HG03558 (cell line): Measurements from ENCODE around the gene SPATS2L.

ENCODE experiments used
- ATAC-seq: cut with Tn5 transposase; IDR thresholded peaks from one replicate; pipeline ENCODE4 v1.9.1; 2021; ENCODE audit warnings: moderate number of reproducible peaks; ENCODE audit not compliant: unreplicated experiment; ENCODE audit errors: extremely low read depth

Gene SPATS2L, protein sequence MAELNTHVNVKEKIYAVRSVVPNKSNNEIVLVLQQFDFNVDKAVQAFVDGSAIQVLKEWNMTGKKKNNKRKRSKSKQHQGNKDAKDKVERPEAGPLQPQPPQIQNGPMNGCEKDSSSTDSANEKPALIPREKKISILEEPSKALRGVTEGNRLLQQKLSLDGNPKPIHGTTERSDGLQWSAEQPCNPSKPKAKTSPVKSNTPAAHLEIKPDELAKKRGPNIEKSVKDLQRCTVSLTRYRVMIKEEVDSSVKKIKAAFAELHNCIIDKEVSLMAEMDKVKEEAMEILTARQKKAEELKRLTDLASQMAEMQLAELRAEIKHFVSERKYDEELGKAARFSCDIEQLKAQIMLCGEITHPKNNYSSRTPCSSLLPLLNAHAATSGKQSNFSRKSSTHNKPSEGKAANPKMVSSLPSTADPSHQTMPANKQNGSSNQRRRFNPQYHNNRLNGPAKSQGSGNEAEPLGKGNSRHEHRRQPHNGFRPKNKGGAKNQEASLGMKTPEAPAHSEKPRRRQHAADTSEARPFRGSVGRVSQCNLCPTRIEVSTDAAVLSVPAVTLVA

DNA sequence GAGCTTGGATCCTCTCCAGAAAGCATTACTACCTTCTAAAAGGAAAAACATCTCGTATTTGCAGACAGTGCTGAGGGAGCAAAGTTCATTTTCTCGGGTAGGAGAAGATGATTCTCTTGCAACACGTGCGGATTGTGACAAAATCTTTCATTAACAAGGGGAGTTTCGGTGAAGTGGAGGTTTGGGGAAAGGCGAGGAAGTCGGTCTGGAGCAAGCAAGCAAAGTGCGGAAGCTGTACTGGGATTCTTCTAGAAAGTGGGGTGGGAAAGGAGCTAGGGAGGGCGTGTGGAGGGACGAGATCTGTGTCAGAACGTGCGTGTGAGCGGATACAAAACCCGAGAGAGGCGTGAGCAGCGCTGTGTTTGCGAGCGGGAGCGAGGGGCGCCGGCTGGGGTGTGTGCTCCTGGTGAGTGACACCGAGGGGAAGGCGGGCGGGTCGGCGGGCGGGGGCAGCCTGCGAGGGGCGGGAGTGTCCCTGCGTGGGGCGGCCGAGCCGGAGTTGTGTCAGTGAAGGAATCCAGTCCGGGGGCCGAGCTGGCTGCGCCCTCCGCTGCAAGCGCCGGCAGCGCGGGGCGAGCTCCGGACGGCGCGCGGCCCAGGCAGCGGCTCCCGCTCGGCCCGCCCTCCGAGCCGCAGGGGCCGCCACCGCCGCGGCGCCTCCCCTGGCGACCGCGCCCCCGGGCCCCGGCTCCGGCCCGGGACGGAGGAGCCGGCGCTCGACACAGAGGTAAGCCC, at the start of gene SPATS2L:
TSS of gene SPATS2L (plus strand) at position 498 of the 735 bp plus-strand sequence. CDS start 82,552 bp downstream, outside the sequence.
- ATAC-seq: peak; percentile 26

DNA sequence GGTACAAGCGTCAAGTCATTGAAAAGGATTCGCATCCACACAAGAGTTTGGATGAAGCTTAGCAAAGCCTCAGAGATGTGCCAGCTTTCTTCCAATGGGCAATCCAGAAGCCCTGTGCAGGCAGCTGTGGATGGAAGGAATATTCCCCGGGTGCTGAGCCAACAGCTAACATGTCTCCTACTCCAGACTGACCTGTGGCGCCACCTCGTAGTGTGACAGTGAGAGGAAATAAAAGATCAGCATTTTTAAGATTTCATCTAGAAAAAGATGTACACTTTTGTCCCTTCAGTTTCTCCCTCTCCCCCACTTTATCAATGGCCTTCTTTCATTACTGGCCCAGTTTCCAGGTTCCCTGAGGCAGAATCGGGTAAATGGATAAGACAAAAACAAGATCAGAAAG, 48.9 kb upstream of the SPATS2L start:
- no peak for ATAC-seq

DNA sequence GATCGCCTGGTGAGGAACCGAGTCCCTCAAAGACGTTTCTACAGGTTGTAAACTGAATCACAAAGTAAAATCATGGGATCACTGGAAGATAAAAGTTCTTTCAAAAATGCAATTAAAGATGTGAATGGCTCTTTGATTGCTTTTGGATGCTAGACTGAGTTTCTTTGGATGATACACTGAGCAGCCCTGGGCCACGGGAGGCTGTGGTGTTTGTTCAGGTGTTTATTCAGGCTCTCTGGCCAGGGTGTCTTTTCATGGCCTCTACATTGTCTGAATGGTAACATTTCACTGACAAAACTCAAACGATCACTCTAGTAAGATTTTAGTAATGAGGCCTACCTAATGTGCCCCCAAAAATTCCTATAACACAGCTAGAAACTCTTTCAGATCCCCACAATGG, 48.4 kb upstream of the SPATS2L start:
- ATAC-seq: no peak

DNA sequence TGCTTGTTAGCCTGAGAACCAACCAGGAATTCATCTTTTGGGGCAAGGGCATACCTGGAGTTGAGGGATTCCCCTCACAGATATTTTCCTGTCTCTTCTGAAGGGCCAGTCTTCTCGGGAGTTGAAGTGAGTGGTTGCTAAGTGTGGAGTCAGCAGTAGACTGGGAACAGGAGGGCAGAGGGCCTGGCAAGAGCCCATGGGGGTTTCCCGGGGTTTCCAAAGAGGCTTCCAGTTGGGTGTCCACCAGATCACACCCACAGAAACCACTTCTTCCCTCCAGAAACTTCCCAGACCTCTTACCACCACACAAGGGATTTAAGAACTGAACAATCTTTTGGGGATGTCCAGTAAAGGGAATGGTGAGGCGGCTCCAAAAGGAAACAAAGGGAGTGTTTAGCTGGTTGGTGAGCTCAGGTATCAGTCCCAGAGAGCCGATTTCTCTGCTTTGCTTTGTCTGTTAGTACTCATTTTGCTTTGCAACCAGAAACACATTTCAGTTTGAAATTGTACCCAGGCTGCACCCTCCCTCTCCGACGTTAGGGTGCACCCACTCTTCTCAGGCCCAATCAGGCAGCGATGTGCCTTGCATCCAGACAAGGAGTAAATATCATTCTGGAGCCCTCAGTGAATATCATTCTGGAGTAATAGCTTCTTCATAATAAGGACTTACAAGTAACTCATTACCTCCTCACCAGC, 47.5 kb upstream of the SPATS2L start:
- no peak for ATAC-seq

DNA sequence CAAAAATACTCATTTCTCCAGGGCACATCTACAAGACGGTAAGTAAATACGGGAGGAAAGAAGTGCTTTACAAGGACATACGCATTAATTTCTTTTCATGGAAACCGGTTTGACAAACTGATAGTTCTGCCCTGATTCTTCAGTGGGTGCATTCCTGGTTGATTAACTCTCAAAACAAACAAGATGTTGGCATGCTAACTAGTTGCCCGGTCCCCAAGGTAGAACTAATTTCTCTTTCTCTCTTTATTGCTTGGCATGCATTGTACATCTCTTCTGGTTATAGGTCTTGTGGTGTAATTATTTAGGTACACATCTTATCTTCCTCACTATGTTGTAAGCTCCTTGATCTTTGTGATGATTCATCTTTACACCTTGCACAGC, 46.9 kb upstream of the SPATS2L start:
- ATAC-seq: no peak

DNA sequence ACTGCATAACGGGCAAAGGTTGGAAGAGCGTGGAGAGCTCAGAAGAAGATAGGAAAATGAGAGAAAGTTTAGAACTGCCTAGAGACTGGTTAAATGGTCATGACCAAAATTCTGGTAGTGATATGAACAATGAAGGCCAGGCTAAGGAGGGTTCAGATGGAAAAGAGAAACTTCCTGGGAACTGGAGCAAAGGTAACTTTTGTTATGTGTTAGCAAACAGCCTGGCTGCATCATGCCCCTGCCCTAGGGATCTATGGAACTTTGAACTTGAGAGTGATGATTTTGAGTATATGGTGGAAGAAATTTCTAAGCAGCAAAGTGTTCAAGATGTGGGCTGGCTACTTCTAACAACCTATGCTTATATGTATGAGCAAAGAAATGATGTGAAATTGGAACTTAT, 44.4 kb upstream of the SPATS2L start:
- ATAC-seq: no peak

DNA sequence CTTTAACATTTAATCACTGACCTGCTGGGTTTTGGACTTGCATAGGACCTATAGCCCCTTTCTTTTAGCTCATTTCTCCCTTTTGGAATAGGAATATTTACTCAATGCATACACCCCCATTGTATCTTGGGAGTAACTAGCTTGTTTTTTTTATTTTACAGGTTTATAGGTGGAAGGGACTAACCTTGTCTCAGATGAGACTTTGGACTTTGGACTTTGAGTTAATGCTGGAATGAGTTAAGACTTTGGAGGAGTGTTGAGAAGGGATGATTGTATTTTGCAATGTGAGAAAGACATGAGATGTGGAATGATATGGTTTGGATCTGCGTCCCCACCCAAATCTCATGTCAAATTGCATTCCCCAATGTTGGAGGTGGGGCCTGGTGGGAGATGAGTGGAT, 43.2 kb upstream of the SPATS2L start:
- ATAC-seq: no peak

DNA sequence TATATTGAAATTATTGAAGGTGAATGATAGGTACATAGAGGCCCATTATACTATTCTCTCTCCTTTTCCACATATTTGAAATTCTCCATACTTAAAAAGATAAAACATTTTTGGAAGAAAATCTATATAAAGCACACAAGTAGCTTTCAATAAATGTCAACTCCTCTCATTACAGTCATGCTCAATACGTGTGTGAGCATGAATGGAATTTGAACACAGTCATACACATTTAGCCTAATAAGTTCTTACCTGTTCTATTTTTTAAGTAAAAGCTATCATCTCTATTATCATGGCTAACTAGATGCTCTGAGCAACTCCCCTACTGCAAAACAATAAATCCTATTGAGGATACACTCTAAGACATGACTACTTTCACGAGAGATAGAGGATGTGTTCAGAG, 41.9 kb upstream of the SPATS2L start:
- no peak for ATAC-seq

DNA sequence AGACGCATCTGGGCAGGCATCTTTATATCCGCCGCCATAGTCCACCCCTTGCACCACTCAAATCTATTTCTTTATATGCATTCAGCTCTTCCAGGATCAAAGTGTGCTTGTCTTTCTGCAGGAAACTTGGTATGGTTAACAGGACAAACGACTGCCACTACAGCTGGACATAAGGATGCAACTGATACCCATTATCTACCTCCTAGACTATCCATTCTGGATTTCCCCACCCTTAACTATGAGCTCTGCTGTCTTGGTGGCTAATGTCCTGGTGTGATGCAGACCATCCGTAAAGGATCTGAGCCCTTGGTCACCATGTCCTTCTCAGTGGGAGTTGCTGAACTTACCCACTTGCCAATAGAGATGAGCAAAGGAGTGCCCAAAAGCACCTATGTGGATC, 40.1 kb upstream of the SPATS2L start:
- ATAC-seq: no peak

DNA sequence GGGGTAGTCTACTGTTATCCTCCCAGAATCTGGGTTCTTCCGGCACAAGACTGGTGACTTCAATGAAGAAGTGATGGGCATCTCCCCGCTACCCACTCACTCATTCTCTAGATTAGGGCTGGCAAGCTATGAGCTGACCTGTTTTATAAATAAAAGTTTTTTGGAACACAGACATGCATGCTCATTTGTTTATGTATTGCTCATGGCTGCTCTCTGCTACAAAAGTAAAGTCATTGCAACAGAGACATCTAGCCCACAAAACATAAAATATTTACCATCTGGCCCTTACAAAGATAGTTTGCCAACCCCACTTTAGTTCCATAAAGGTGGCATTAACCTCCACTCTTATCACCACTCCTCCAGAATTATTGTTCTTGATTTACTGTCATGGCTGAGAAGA, 39.1 kb upstream of the SPATS2L start:
- ATAC-seq: no peak

DNA sequence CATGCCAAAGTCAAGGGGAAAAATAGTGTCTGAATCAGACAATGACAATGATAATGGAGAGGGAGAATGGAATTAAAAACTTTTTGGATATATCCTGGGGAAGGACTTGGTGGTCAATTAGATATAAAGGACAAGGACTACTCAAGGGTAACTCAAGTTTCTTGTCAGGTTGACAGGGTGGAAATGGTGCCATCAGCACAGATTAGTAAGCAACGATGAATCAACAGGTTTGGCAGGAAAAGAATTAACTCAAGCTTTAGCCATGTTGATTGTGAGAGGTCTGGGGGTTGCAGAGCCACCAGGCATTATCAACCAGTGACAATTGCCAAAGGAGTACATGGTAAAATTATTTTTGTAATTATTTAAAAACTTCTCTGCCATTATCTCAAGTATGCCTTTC, 35.8 kb upstream of the SPATS2L start:
- ATAC-seq: no peak

DNA sequence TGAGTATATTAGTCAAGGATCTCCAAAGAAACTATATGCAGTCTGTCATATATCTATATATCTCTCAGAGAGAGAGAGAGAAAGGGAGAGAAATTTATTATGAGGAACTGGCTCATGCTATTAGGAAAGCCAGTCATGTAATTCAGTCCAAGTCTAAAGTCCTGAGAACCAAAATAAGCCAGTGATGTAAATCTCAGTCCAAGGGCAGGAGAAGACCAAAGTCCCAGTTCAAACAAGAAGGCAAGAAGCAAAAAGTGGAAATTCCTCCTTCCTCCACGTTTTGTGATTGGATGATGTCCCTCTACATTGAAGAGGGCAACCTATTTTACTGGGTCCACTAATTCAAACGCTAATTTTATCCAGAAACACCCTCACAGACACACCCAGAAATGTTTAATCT, 34.2 kb upstream of the SPATS2L start:
- ATAC-seq: no peak

DNA sequence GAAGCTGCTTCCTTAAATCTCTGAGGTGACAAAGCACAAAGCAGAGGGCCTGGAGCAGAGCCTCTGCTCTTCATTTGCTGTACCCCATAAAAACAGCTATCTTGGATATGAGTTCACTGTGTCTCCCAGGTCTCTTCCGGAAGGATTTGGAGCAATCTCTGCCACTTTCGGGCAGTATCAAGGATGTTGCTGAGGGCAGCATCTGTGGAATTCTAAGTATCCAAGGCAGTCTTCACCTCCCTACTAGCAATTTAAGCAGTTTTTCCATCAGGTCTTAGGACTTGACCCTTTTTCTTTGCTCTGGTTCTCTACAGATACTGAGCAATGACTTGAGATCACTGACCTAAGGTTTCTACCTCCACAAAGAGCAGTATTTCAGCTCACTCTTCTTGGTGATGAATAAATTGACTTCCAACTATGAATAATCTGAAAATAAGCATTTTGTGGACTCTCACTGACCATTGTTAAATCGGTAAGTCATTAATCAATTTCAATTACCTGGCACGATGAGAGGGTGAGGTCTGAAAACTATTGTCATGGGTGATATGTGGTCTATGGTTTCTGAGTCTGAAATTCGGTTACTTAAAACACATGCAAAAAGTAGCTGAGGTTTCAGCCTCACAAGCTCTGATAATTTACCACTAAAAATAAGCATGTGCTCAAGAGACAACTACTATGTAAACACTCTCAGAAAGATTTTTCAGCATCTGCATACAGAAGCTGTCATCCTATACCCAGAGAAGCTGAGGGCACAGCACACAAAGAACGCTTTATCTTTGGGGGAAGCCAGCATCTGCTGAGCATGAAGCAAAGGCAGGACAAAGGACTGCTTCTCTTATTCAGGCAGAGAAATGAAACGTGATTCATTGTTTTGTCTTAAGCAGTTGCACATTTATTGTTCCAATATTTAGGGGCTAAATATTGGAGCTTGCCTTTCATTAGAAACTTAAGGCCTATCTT, 32.1 kb upstream of the SPATS2L start:
- no peak for ATAC-seq

DNA sequence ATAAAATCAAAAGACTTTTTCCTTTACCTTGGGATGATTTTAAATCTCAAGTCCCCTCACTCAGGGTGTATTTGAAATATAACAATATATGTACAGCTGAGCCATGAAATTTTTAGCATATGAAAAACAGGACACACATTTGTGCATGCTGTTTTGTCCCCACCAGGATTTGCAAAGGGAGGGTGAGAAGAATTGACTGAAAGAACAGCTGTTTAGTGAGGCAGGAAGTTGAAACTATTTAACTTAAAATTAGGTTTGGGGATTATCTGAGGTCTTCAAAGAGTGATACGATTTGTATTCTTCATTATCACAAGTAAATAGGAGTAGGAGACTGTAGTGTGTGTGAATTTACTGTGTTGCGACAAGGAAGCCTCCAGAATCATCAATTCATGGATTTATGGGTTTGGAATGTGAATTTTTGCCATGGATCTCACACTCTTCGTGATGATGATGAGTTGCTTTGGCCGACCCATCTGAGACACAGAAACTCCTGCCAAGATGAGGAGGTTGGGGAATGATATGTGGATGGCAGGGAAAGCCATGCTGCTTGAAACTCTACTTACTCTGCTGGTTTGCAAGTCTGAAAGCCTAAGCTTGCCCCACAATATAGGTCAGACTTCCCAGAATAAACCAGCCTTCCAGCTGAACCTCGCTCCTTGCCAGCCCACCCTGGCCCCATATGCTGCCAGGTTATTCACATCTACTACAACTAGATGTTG, 31.0 kb upstream of the SPATS2L start:
- ATAC-seq: no peak

DNA sequence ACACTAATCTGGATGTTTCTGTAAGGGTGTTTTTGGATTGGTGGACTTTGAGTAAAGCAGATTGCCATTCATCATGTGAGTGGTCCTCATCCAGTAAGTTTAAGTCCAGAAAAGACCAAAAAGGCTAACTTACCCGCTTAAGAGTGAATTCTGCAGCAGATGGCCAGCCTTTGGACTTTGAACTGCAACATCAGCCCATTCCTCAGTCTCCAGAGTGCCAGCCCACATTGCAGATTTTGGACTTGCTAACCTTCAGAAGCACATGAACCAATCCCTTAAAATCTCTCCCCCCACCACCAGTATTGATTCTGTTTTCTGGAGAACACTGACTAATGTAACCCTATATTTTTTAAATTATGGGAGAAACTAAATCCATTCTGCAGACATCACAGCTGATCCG, 30.0 kb upstream of the SPATS2L start:
- ATAC-seq: no peak

DNA sequence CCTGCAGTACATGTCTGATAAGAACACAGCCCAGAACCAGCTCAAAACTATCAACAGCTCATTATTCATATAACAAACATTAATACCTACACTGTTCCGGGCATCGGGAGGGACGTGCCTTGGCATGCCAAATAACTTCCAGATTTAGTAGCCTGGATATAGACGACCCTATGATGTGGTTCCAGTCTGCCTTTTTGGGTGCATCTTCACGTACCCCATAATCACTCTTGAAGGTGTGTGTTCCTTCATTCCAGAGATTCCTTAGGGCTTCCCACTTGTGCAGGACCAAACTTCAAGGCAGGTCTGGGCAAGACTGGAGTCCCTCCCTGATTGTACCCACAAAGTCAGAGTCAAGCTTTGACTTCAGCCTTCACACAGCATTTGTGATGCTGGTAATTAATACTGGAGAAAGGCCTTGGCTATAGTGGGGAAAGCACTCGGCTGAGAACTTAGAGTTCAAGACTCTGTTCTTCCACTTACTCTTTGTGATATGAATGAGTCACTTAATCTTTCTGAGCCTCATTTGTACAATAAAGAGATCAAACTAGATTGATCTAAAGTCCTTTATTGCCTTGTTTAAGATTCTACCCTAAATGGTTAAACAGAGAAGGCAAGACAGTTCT, 27.7 kb upstream of the SPATS2L start:
- ATAC-seq: no peak

DNA sequence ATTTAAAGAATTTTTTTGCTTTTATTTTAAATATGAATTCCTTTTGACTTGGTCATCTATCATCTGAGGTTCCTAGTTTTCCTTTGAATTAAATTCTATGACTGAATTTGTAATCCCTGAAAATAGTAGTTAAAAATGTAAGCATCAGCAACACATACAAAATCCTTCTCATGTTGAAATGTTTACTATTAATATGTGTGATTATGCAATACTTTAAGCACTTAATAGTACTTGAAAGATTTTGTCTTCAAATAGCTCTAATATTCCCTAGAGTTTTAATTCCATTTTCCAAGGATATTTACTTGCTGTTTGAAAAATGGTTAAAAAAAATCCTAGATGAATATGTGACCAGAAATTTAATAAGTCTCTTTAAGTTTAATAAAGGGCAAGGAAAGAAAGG, 26.6 kb upstream of the SPATS2L start:
- ATAC-seq: no peak

DNA sequence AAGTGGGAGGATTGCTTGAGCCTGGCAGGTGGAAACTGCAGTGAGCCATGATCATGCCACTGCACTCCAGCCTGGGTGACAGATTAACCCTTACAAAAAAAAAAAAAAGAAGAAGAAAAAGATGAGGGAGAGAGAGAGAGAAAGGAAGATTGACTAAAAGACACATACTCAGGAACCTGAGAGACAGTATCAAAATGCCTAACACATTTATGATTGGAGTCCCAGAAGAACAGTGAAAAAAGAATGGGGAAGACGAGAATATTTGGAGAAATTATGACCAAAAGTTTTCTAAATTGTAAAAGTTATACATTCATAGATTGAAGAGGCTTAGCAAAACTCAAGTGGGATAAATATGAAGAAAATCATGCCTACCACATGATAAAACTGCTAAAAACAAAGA, 19.9 kb upstream of the SPATS2L start:
- ATAC-seq: no peak
